Measurements from ENCODE around the gene JMJD1C. TPM values are rescaled to one million over a fixed set of nuclear protein-coding genes. Genes with fewer than 3 reads are reported as not detected.

The JMJD1C gene
- total RNA-seq, 1 donor from 2014 or later = 62.6 TPM

DNA sequence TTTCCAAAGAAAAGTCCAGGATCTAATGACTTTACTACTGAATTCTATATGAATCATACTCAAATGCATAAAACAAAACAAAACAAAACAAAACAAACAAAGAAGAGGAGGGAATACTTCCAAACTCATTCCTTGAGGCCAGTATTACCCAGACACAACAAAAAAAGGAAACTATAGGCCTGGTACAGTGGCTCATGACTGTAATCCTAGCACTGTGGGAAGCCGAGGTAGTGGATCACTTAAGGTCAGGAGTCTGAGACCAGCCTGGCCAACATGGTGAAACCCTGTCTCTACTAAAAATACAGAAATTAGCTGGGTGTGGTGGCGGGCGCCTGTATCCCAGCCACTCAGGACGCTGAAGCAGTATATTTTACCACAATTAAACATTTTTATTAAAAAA lies 218.0 kb downstream of the JMJD1C start:
- H3K27ac Mint-ChIP-seq = no peak overlapping the region
- peaks cover 9% of the 10 kb centered on the region for H3K9me3 Mint-ChIP-seq
- no peak for DNase-seq (ENCODE audit: extremely low spot score, unreplicated experiment)
- TF ChIP-seq, protein P1, sequence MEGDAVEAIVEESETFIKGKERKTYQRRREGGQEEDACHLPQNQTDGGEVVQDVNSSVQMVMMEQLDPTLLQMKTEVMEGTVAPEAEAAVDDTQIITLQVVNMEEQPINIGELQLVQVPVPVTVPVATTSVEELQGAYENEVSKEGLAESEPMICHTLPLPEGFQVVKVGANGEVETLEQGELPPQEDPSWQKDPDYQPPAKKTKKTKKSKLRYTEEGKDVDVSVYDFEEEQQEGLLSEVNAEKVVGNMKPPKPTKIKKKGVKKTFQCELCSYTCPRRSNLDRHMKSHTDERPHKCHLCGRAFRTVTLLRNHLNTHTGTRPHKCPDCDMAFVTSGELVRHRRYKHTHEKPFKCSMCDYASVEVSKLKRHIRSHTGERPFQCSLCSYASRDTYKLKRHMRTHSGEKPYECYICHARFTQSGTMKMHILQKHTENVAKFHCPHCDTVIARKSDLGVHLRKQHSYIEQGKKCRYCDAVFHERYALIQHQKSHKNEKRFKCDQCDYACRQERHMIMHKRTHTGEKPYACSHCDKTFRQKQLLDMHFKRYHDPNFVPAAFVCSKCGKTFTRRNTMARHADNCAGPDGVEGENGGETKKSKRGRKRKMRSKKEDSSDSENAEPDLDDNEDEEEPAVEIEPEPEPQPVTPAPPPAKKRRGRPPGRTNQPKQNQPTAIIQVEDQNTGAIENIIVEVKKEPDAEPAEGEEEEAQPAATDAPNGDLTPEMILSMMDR (conservative IDR thresholded peaks at IDR 0.05) = no peak
- H3K4me1 Mint-ChIP-seq (ENCODE audit: unreplicated experiment) = peaks cover 5% of the 10 kb centered on the region
- no peak overlapping the region for H3K4me3 Mint-ChIP-seq
- H3K27me3 Mint-ChIP-seq = no peaks in the 10 kb centered on the region
- H3K36me3 Mint-ChIP-seq = peaks cover 43% of the 10 kb centered on the region

DNA sequence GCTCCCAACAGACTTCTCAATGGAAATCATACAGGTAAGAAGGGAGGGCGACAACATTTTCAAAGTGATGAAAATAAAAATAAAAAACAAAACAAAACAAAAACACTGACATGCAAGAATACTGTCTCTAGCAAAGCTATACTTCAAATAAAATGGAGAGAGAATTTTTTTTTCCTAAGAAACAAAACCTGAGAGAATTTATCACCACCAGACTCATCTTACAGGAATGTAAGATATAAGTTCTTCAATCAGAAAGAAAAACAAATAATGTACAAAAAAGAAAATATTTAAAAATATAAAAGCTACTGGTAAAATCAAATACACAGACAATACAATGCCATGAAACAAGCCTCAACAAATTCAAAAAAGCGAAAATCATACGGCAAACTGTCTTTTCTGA lies 219.4 kb downstream of the JMJD1C start:
- no peak overlapping the region for H3K27ac Mint-ChIP-seq
- H3K27me3 Mint-ChIP-seq = no peaks in the 10 kb centered on the region
- peaks cover 39% of the 10 kb centered on the region for H3K36me3 Mint-ChIP-seq
- DNase-seq (ENCODE audit: extremely low spot score, unreplicated experiment) = no peak
- no peak overlapping the region for H3K4me3 Mint-ChIP-seq
- peaks cover 3% of the 10 kb centered on the region for H3K4me1 Mint-ChIP-seq (ENCODE audit: unreplicated experiment)
- H3K9me3 Mint-ChIP-seq = peaks cover 7% of the 10 kb centered on the region
- TF ChIP-seq, protein P1 (conservative IDR thresholded peaks at IDR 0.05) = no peak

DNA sequence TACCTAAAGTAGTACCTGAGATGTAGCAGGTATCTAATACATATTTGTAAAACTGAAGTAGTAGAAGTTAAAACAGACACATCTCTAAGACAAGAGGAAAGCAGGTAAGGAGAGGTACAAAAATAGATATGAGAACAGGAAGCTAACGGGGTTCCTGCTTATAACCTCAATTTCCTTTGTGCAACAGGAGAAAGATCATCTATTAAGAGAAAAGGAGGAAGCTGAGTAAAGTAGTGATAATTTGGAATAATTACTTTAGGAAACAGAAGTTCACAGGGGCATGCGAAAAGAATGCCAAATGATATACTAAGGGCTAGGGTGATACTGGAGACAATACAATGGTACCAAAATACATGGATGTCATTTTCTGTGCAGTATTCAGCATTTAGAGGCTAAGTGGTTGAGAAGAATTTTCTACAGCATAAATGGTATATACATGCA lies 223.9 kb downstream of the JMJD1C start:
- no peak overlapping the region for H3K4me3 Mint-ChIP-seq
- H3K27ac Mint-ChIP-seq = peak overlapping the region; percentile 2
- peaks cover 22% of the 10 kb centered on the region for H3K36me3 Mint-ChIP-seq
- TF ChIP-seq, protein P1 (conservative IDR thresholded peaks at IDR 0.05) = no peak
- no peak for DNase-seq (ENCODE audit: extremely low spot score, unreplicated experiment)
- H3K27me3 Mint-ChIP-seq = no peaks in the 10 kb centered on the region
- H3K4me1 Mint-ChIP-seq (ENCODE audit: unreplicated experiment) = peaks cover 6% of the 10 kb centered on the region
- peaks cover 7% of the 10 kb centered on the region for H3K9me3 Mint-ChIP-seq

DNA sequence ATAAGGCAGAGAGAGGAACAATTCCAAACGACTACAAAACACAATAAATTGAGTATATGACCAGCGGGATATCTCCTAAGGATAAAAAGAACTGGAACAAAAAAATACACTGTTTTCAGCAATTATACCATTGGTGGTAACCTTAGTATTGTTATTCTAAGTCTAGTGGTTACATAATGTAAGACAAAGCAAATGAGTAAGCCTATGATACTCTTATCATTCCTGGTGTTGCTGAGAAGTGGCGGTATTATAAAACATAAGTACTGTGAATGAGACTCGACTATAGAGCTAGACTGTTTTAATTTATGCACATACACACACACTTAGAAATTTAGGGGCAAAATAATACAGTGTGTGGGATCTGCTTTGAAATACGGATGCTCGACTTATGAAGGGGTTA lies 225.0 kb downstream of the JMJD1C start:
- peaks cover 6% of the 10 kb centered on the region for H3K4me1 Mint-ChIP-seq (ENCODE audit: unreplicated experiment)
- H3K9me3 Mint-ChIP-seq = peaks cover 2% of the 10 kb centered on the region
- H3K36me3 Mint-ChIP-seq = peaks cover 15% of the 10 kb centered on the region
- DNase-seq (ENCODE audit: extremely low spot score, unreplicated experiment) = no peak
- no peaks in the 10 kb centered on the region for H3K27me3 Mint-ChIP-seq
- no peak overlapping the region for H3K27ac Mint-ChIP-seq
- H3K4me3 Mint-ChIP-seq = no peak overlapping the region
- TF ChIP-seq, protein P1 (conservative IDR thresholded peaks at IDR 0.05) = no peak

DNA sequence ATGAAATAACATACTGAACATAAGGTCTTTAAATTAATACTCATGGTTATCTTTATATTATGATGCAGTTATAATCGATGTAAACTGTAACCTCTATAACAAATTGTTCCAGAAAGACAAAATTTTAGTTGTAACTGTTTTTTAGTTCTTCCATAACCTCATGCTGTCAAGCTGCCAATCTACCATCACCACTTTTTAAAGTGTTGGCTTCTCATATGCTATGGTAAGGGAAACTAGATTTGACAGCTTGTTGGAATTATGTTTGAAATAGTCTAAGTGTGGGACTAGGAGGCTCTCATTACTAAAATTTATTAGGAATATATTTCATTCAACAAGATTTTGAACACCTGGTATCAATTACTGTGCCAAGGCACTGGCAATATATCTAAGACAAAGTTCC lies 227.3 kb downstream of the JMJD1C start:
- Mint-ChIP-seq H3K36me3 (peaks cover 3% of the 10 kb centered on the region), H3K27me3 (no peaks in the 10 kb centered on the region), H3K9me3 (no peaks in the 10 kb centered on the region), H3K4me1 (ENCODE audit: unreplicated experiment) (peaks cover 6% of the 10 kb centered on the region), H3K4me3 (no peak overlapping the region), H3K27ac (no peak overlapping the region)
- TF ChIP-seq, protein P1 (conservative IDR thresholded peaks at IDR 0.05) = no peak
- no peak for DNase-seq (ENCODE audit: extremely low spot score, unreplicated experiment)

DNA sequence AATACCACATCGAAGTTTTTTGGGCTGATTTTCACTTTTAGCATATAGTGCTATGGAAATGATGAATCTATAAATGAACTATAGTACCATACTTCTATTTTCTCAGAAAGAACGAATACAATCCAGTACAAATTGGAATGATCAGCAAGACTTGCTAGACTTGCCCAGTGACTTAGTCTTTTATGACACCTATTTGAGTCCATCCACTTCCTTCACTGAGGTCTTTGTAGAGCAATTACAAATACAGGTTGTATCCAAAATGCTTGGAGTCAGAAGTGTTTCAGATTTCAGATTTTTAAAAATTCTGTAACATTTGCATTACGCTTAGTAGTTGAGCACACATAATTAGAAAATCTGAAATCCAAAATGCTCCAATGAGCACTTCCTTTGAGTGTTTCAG lies 228.4 kb downstream of the JMJD1C start:
- H3K4me1 Mint-ChIP-seq (ENCODE audit: unreplicated experiment) = peaks cover 6% of the 10 kb centered on the region
- peak overlapping the region; percentile 88 for H3K27ac Mint-ChIP-seq

More for the DNA sequence above, 228.4 kb downstream of the JMJD1C start:
- peak overlapping the region; percentile 45 for H3K4me3 Mint-ChIP-seq
- DNase-seq (ENCODE audit: extremely low spot score, unreplicated experiment) = no peak
- TF ChIP-seq, protein P1 (conservative IDR thresholded peaks at IDR 0.05) = no peak
- H3K36me3 Mint-ChIP-seq = peaks cover 3% of the 10 kb centered on the region
- H3K9me3 Mint-ChIP-seq = no peaks in the 10 kb centered on the region
- H3K27me3 Mint-ChIP-seq = no peaks in the 10 kb centered on the region
